Measurements from ENCODE around the gene SHISAL2B. TPM values are rescaled to one million over a fixed set of nuclear protein-coding genes. Genes with fewer than 3 reads are reported as not detected.

Gene SHISAL2B
- polyA plus RNA-seq, 2 donors = not detected

DNA sequence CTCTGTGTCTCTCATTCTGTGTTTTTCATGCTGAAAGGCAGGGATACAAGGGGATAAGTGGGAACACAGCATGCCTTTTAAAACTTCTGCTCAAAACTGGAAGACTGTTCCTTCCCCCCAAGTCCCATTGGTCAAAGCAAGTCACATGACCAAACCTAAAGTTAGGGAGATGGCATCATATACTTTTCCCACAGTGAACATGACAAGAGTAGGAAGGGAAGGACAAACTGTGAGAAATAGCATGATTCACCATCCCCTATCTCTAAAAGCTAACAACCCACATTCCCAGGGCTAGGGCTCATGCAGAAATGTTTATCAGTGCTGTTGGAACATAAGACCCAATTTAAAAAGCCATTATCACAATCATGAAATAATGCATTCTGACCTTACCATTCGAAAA is 24.2 kb upstream of the SHISAL2B start:
- Histone ChIP-seq H3K4me1 (ENCODE audit: control insufficient read depth in 2 of 2, insufficient read depth in 2 of 2, low read length in 1 of 2) (no peaks in the 10 kb centered on the region), H3K27ac (ENCODE audit: low read depth in 2 of 2, low read length in 1 of 2) (no peak overlapping the region), H3K27me3 (ENCODE audit: control insufficient read depth in 1 of 2, insufficient read depth in 2 of 2, low read length in 2 of 2) (no peaks in the 10 kb centered on the region), H3K9me3 (ENCODE audit: control insufficient read depth in 2 of 2, insufficient read depth in 1 of 2, low read depth in 1 of 2, low read length in 1 of 2) (no peaks in the 10 kb centered on the region), H3K36me3 (ENCODE audit: control insufficient read depth in 2 of 2, insufficient read depth in 2 of 2, low read length in 1 of 2) (no peaks in the 10 kb centered on the region), H3K4me3 (ENCODE audit: low read depth in 1 of 2, low read length in 2 of 2) (no peak overlapping the region)
- WGBS, 2 donors = 0 to 44% methylated on average over 1 of the region's 1 CpG

GRCh38 chr5:64667068-64667467 is 23.2 kb upstream of the SHISAL2B start:
- H3K4me1 ChIP-seq (ENCODE audit: control insufficient read depth in 2 of 2, insufficient read depth in 2 of 2, low read length in 1 of 2) = no peaks in the 10 kb centered on the region
- WGBS, 2 donors = 87 to 91% methylated on average over 4 of the region's 4 CpGs
- no peaks in the 10 kb centered on the region for H3K9me3 ChIP-seq (ENCODE audit: control insufficient read depth in 2 of 2, insufficient read depth in 1 of 2, low read depth in 1 of 2, low read length in 1 of 2)
- no peaks in the 10 kb centered on the region for H3K36me3 ChIP-seq (ENCODE audit: control insufficient read depth in 2 of 2, insufficient read depth in 2 of 2, low read length in 1 of 2)
- no peak overlapping the region for H3K4me3 ChIP-seq (ENCODE audit: low read depth in 1 of 2, low read length in 2 of 2)
- H3K27ac ChIP-seq (ENCODE audit: low read depth in 2 of 2, low read length in 1 of 2) = no peak overlapping the region
- no peaks in the 10 kb centered on the region for H3K27me3 ChIP-seq (ENCODE audit: control insufficient read depth in 1 of 2, insufficient read depth in 2 of 2, low read length in 2 of 2)

- 90 to 96% methylated on average over 1 of the region's 1 CpG for WGBS, 2 donors
These were observed 20.0 kb upstream of the SHISAL2B start for GRCh38 chr5:64670277-64670676.

DNA sequence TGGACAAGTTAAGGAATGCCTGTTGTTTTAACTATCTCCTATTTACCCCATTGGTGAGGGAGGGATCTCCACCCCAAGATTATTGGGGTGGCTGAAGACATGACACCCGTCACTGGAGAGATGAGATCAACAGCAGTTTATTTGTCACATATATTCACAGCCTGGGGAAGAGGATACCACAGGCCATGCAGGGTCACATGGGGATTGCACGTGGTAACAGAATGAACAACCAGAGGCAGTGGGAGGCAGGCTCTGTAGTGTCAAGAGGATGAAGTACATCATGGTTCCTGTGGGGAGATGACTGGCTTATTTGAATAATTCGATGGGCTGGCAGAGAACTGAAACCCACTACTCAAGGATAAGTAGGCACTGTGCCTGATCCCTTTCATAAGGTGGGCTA is 18.6 kb upstream of the SHISAL2B start:
- WGBS, 2 donors = 74 to 82% methylated on average over 3 of the region's 3 CpGs
- no peaks in the 10 kb centered on the region for H3K4me1 ChIP-seq (ENCODE audit: control insufficient read depth in 2 of 2, insufficient read depth in 2 of 2, low read length in 1 of 2)
- no peak overlapping the region for H3K4me3 ChIP-seq (ENCODE audit: low read depth in 1 of 2, low read length in 2 of 2)
- H3K9me3 ChIP-seq (ENCODE audit: control insufficient read depth in 2 of 2, insufficient read depth in 1 of 2, low read depth in 1 of 2, low read length in 1 of 2) = no peaks in the 10 kb centered on the region
- no peak overlapping the region for H3K27ac ChIP-seq (ENCODE audit: low read depth in 2 of 2, low read length in 1 of 2)
- H3K27me3 ChIP-seq (ENCODE audit: control insufficient read depth in 1 of 2, insufficient read depth in 2 of 2, low read length in 2 of 2) = no peaks in the 10 kb centered on the region
- no peaks in the 10 kb centered on the region for H3K36me3 ChIP-seq (ENCODE audit: control insufficient read depth in 2 of 2, insufficient read depth in 2 of 2, low read length in 1 of 2)

More at GRCh38 chr5:64670277-64670676, 20.0 kb upstream of the SHISAL2B start:
- no peaks in the 10 kb centered on the region for H3K4me1 ChIP-seq (ENCODE audit: control insufficient read depth in 2 of 2, insufficient read depth in 2 of 2, low read length in 1 of 2)
- H3K4me3 ChIP-seq (ENCODE audit: low read depth in 1 of 2, low read length in 2 of 2) = no peak overlapping the region
- H3K27me3 ChIP-seq (ENCODE audit: control insufficient read depth in 1 of 2, insufficient read depth in 2 of 2, low read length in 2 of 2) = no peaks in the 10 kb centered on the region
- no peak overlapping the region for H3K27ac ChIP-seq (ENCODE audit: low read depth in 2 of 2, low read length in 1 of 2)
- H3K9me3 ChIP-seq (ENCODE audit: control insufficient read depth in 2 of 2, insufficient read depth in 1 of 2, low read depth in 1 of 2, low read length in 1 of 2) = no peaks in the 10 kb centered on the region
- H3K36me3 ChIP-seq (ENCODE audit: control insufficient read depth in 2 of 2, insufficient read depth in 2 of 2, low read length in 1 of 2) = no peaks in the 10 kb centered on the region

- 71 to 72% methylated on average over 5 of the region's 5 CpGs for WGBS, 2 donors
- Histone ChIP-seq H3K4me3 (ENCODE audit: low read depth in 1 of 2, low read length in 2 of 2) (no peak overlapping the region), H3K36me3 (ENCODE audit: control insufficient read depth in 2 of 2, insufficient read depth in 2 of 2, low read length in 1 of 2) (no peaks in the 10 kb centered on the region), H3K4me1 (ENCODE audit: control insufficient read depth in 2 of 2, insufficient read depth in 2 of 2, low read length in 1 of 2) (no peaks in the 10 kb centered on the region), H3K27me3 (ENCODE audit: control insufficient read depth in 1 of 2, insufficient read depth in 2 of 2, low read length in 2 of 2) (no peaks in the 10 kb centered on the region), H3K9me3 (ENCODE audit: control insufficient read depth in 2 of 2, insufficient read depth in 1 of 2, low read depth in 1 of 2, low read length in 1 of 2) (no peaks in the 10 kb centered on the region), H3K27ac (ENCODE audit: low read depth in 2 of 2, low read length in 1 of 2) (no peak overlapping the region)
These were observed 11.9 kb upstream of the SHISAL2B start for GRCh38 chr5:64678374-64678773.

DNA sequence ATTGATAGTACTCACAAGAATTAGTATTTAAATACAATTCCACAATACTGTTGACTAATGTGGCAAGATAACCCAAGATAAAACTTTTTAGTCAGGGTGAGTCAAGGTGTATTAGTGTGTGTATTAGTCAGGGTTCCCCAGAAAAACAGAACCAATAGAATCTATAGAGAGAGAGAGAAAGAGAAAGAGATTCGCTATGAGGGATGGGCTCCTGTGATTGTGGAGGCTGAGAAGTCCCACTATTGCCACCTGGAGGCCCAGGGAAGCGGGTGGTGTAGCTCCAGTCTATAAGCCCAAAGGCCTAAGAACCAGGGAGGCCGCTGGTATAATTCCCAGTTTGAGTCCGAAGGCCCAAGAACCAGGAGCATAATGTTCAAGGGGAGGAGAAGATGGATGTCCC is 10.0 kb upstream of the SHISAL2B start:
- H3K4me3 ChIP-seq (ENCODE audit: low read depth in 1 of 2, low read length in 2 of 2) = no peak overlapping the region
- H3K4me1 ChIP-seq (ENCODE audit: control insufficient read depth in 2 of 2, insufficient read depth in 2 of 2, low read length in 1 of 2) = no peaks in the 10 kb centered on the region
- no peak overlapping the region for H3K27ac ChIP-seq (ENCODE audit: low read depth in 2 of 2, low read length in 1 of 2)
- H3K9me3 ChIP-seq (ENCODE audit: control insufficient read depth in 2 of 2, insufficient read depth in 1 of 2, low read depth in 1 of 2, low read length in 1 of 2) = no peaks in the 10 kb centered on the region
- no peaks in the 10 kb centered on the region for H3K36me3 ChIP-seq (ENCODE audit: control insufficient read depth in 2 of 2, insufficient read depth in 2 of 2, low read length in 1 of 2)
- WGBS, 2 donors = 80 to 91% methylated on average over 4 of the region's 4 CpGs
- no peaks in the 10 kb centered on the region for H3K27me3 ChIP-seq (ENCODE audit: control insufficient read depth in 1 of 2, insufficient read depth in 2 of 2, low read length in 2 of 2)

- Histone ChIP-seq H3K4me1 (ENCODE audit: control insufficient read depth in 2 of 2, insufficient read depth in 2 of 2, low read length in 1 of 2) (no peaks in the 10 kb centered on the region), H3K4me3 (ENCODE audit: low read depth in 1 of 2, low read length in 2 of 2) (no peak overlapping the region), H3K27me3 (ENCODE audit: control insufficient read depth in 1 of 2, insufficient read depth in 2 of 2, low read length in 2 of 2) (no peaks in the 10 kb centered on the region), H3K9me3 (ENCODE audit: control insufficient read depth in 2 of 2, insufficient read depth in 1 of 2, low read depth in 1 of 2, low read length in 1 of 2) (no peaks in the 10 kb centered on the region), H3K36me3 (ENCODE audit: control insufficient read depth in 2 of 2, insufficient read depth in 2 of 2, low read length in 1 of 2) (no peaks in the 10 kb centered on the region), H3K27ac (ENCODE audit: low read depth in 2 of 2, low read length in 1 of 2) (no peak overlapping the region)
- WGBS, 2 donors = 90 to 92% methylated on average over 7 of the region's 7 CpGs
These were observed 7.7 kb upstream of the SHISAL2B start for GRCh38 chr5:64682608-64683007.

DNA sequence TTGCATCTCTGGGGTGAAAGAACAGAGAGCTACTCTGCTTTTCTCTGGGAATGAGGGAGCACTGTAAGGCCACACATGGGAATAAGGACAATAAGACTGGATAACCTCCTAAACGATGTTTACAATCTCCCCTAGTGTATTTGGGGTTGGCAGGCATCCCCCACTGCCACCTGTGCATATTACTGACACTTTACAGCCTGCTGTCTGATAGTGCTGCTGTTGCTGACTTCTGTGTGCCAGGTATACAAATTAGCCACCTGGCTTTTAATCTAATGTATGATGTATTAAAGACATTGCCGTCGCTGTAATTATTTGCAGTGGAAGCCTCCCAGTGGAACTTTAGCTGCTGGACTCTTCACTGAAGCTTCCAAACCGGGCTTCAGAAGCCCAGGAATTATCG is 4.4 kb upstream of the SHISAL2B start:
- Histone ChIP-seq H3K27ac (ENCODE audit: low read depth in 2 of 2, low read length in 1 of 2) (no peak overlapping the region), H3K36me3 (ENCODE audit: control insufficient read depth in 2 of 2, insufficient read depth in 2 of 2, low read length in 1 of 2) (no peaks in the 10 kb centered on the region), H3K9me3 (ENCODE audit: control insufficient read depth in 2 of 2, insufficient read depth in 1 of 2, low read depth in 1 of 2, low read length in 1 of 2) (no peaks in the 10 kb centered on the region), H3K27me3 (ENCODE audit: control insufficient read depth in 1 of 2, insufficient read depth in 2 of 2, low read length in 2 of 2) (no peaks in the 10 kb centered on the region), H3K4me1 (ENCODE audit: control insufficient read depth in 2 of 2, insufficient read depth in 2 of 2, low read length in 1 of 2) (peaks cover 8% of the 10 kb centered on the region in 2 donors), H3K4me3 (ENCODE audit: low read depth in 1 of 2, low read length in 2 of 2) (no peak overlapping the region)
- WGBS, 2 donors = 60 to 67% methylated on average over 5 of the region's 5 CpGs

DNA sequence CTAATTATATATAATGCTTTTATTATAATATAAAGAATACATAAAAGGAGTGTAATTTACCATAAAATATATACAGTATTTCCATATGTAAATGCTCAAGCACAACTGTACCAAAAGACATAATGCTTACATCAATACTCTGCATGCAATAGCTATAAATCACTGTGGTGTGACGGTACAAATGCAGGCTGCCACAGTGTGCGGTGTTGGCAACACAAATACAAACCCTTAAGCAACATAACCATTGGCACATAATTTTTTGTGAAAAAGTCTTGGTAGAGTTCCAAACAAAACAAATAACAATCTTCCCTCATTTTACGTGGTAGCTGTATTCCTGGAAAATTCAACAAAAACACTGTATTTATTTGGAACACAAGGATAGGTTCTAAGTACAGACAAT is 1.9 kb upstream of the SHISAL2B start:
- Histone ChIP-seq H3K4me1 (ENCODE audit: control insufficient read depth in 2 of 2, insufficient read depth in 2 of 2, low read length in 1 of 2) (peaks cover 8 to 9% of the 10 kb centered on the region in 2 donors), H3K4me3 (ENCODE audit: low read depth in 1 of 2, low read length in 2 of 2) (no peak overlapping the region)
- WGBS, 2 donors = 62 to 77% methylated on average over 3 of the region's 3 CpGs

DNA sequence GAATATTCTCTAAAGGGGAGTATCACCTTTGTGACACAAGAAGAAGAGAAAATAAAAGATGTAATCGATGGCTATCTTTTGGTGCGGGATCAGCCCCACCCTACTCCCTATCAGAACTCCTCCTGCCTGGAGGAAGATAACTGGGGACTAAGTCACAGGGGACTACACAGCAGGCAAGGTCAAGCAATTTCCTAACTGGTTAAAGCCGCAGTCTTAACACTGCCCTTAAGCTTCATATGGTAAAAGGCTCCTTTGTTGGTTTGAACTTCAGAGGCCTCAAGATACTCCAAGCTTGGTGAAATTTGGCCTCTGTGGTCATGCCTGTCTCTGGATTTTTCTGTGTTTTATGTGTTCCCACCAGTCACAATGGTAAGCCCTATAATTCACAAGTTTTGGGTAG is 1.3 kb upstream of the SHISAL2B start:
- no peaks in the 10 kb centered on the region for H3K36me3 ChIP-seq (ENCODE audit: control insufficient read depth in 2 of 2, insufficient read depth in 2 of 2, low read length in 1 of 2)

More for the DNA sequence above, 1.9 kb upstream of the SHISAL2B start:
- Histone ChIP-seq H3K36me3 (ENCODE audit: control insufficient read depth in 2 of 2, insufficient read depth in 2 of 2, low read length in 1 of 2) (no peaks in the 10 kb centered on the region), H3K9me3 (ENCODE audit: control insufficient read depth in 2 of 2, insufficient read depth in 1 of 2, low read depth in 1 of 2, low read length in 1 of 2) (no peaks in the 10 kb centered on the region), H3K27me3 (ENCODE audit: control insufficient read depth in 1 of 2, insufficient read depth in 2 of 2, low read length in 2 of 2) (peaks cover 0 to 3% of the 10 kb centered on the region in 2 donors), H3K27ac (ENCODE audit: low read depth in 2 of 2, low read length in 1 of 2) (no peak overlapping the region)

More for the DNA sequence above, 1.3 kb upstream of the SHISAL2B start:
- Histone ChIP-seq H3K4me1 (ENCODE audit: control insufficient read depth in 2 of 2, insufficient read depth in 2 of 2, low read length in 1 of 2) (peaks cover 8 to 9% of the 10 kb centered on the region in 2 donors), H3K9me3 (ENCODE audit: control insufficient read depth in 2 of 2, insufficient read depth in 1 of 2, low read depth in 1 of 2, low read length in 1 of 2) (no peaks in the 10 kb centered on the region), H3K27ac (ENCODE audit: low read depth in 2 of 2, low read length in 1 of 2) (no peak overlapping the region), H3K27me3 (ENCODE audit: control insufficient read depth in 1 of 2, insufficient read depth in 2 of 2, low read length in 2 of 2) (peaks cover 3% of the 10 kb centered on the region in 2 donors), H3K4me3 (ENCODE audit: low read depth in 1 of 2, low read length in 2 of 2) (no peak overlapping the region)
- WGBS, 2 donors = 78% methylated on average over 3 of the region's 3 CpGs
